ENCODE measurements around the gene REXO1. TPM values are rescaled to one million over a fixed set of nuclear protein-coding genes. Genes with fewer than 3 reads are reported as not detected.

The REXO1 gene
- total and polyA plus RNA-seq, 9 of the 15 experiments (the other 6 are each of a cell fraction or from before 2014, with no cell fraction given), result 0.04 to 63.3 (median 15.8) TPM

GRCh38 chr19:1811942-1812425 is 36.3 kb downstream of the REXO1 start, which contains the start of gene ATP8B3 (continued):
- TF ChIP-seq ARID4B (CRISPR knock-in tag; IDR thresholded peaks at IDR 0.05) (peak; percentile 75; the same call in 1 of the 2 replicates), RB1 (IDR thresholded peaks at IDR 0.05; ENCODE audit: low read depth) (peak; percentile 77; the same call in 1 of the 2 replicates), ZNF146 (CRISPR knock-in tag; IDR thresholded peaks at IDR 0.05; ENCODE audit: unreplicated experiment) (no peak), CHD4 (IDR thresholded peaks at IDR 0.05; ENCODE audit: insufficient read depth, insufficient replicate concordance, low read depth, low read length, poor library complexity, severe bottlenecking) (peak; percentile 27), SNAPC5 (CRISPR knock-in tag; IDR thresholded peaks at IDR 0.05) (no peak), TEAD2 (tag; IDR thresholded peaks at IDR 0.05) (no peak), BHLHE40 (IDR thresholded peaks at IDR 0.05; ENCODE audit: low read length) (no peak), NFXL1 (CRISPR knock-in tag; IDR thresholded peaks at IDR 0.05) (no peak), ZEB2 (IDR thresholded peaks at IDR 0.05) (no peak), SIN3A (IDR thresholded peaks at IDR 0.05; ENCODE audit: borderline replicate concordance in 2 of 2, control insufficient read depth in 1 of 2, low read depth in 2 of 2, low read length in 2 of 2) (no peak), ZNF444 (CRISPR knock-in tag; IDR thresholded peaks at IDR 0.05) (no peak), STAT5A (IDR thresholded peaks at IDR 0.05; ENCODE audit: borderline replicate concordance, low read length) (no peak), BCOR (IDR thresholded peaks at IDR 0.05) (peak; percentile 96), KDM2B (CRISPR knock-in tag; IDR thresholded peaks at IDR 0.05) (no peak), CLOCK (CRISPR knock-in tag; IDR thresholded peaks at IDR 0.05; ENCODE audit: borderline replicate concordance) (no peak), HDAC1 (IDR thresholded peaks at IDR 0.05) (peak in 1 of 2 experiments; percentile 41; a peak in 1 of 4 replicates), ZBTB5 (IDR thresholded peaks at IDR 0.05) (no peak), ATF2 (CRISPR knock-in tag; IDR thresholded peaks at IDR 0.05) (no peak)

Measured in K562 (cell line).